ENCODE results near the gene OTUB2.

OTUB2 gene

DNA sequence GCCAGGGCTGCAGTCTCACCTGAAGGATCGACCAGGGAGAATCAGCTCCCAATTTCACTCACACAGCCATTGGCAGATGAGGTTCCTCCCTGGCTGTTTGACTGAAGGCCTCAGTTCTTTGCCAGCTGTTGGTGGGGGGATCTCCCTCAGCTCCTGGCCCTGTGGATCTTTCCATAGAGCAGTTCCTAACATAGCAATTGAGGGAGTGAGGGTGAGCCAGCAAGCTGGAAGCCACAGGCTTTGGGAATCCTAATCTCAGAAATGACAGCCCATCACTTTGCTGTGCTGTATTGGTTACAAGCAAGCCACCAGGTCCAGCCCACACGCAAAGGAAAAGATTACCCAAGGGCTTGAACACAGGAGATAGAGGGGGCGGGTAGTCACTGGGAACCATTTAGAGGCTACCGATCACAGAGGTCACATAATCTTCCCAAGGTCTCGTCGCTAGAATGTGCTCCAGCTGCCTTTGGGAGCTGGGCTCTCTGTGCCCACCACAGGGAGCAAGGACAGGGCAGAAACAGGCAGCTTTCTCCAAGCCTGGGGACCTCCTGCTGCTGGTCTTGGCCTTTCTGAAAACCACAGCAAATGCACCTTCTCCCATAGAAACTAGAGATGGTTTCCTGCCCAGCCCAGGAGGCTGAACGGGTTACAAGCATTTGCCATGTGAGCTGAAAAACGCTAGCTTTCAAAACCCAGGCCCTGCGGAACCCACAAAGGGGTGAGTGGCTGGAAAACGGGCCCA lies 4.6 kb upstream of the OTUB2 start:
- DNase-seq (ENCODE audit: low spot score): no peak

DNA sequence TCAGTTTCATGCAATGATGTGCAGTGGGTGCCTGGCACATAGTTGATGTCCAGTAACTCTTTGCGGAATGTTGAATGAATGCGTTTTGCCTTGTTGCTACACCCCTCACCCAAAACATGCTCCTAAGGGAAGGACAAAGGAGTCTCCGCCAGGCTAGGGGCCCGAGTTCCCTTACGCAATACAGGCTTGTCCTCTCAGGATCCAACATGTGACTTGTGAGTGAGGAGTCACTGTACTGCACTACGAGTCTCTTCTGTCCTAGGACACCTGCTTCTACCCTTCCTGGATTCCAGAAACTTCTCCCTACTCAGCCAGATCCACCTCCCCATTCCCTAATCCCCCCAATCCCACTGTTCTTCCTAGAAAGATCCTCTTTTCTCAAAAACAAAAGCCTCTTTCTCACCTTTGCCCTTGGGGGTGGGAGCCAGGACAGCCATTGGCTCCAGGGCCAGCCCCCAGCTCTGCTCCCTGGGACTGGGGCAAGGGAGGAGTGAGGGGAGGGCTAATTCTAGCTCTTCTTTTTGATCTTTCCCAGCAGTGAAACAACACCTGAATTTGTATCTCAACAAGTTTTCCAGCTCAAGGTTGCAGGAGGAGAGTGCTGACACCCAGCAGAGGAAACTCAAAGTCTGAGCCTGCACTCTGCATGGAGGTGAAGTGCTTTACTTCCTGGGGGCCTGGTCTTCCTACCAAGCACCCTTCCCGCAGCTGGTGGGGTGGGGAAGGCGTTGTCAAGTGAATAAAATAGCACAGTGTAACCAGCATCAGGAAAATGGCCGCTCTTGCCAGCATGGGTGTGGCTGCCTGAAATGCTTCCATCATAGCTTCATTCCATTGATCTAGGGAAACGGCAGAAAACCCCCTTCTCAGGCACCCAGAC lies 3.4 kb upstream of the OTUB2 start:
- no peak for DNase-seq (ENCODE audit: low spot score)

DNA sequence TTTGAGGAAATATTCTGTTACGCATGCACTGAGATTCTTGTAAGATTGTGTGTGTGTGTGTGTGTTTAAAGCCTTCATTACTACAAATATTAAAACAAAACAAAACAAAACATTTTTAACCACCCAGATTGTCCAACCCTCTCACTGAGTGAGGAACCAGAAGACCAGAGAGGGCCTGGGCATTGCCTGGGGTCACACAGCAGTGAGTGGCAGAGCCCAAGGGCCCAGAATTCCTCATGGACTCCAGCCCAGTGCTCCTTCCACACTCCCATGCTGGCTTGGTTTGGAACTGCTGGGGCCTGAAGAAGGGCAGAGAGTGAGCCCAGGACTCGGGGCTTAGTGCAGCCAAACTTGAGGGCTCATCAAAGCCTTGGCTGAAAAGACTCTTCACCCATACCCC lies 1.6 kb upstream of the OTUB2 start:
- DNase-seq (ENCODE audit: low spot score): no peak

DNA sequence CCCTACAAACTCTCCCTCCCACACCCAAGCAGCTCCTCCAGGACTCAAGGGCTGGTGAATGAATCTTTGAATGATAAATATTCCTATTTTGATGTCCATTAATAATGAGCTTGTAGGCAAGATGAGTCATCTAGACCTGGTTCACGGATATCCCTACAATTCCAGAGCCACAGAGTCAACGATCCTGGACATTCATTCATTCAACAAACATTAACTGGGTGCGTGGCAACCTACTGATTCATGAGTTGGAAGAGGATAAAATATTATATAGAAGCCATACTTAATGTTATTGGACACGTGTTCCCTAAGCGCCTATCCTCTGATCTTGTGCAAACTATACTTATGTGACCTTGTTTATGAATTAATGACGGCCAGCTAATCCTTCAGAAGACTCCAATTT lies 420 bp upstream of the OTUB2 start:
- no peak for DNase-seq (ENCODE audit: low spot score)

DNA sequence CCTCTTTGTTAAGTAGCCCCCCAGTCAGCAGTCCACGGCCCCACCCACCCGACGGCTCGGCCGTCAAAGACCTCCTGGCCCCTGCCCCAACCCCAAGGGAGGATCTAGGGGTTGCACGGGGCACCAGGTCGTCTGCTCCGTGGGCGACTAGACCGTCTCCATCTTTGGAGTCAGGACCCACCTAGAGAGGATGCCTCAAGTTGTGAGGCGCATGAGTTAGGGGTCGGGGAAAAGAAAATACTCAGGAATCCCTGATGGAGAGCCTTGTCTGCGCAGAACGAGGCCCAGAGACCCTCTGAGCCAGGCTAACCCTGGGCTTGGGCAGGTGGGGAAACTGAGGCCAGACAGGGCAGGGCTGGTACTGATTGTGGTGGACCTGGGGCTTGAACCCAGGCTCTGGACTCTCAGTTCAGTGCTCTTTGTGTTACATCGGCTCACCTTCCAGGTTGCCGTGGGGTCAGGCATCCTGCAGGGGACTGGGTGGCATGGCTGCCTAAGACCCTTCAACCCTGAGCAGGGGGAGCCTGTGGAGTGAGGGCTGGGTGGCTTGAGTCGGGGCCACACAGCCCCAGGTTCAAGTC lies 839 bp downstream of the OTUB2 start:
- no peak for DNase-seq (ENCODE audit: low spot score)

DNA sequence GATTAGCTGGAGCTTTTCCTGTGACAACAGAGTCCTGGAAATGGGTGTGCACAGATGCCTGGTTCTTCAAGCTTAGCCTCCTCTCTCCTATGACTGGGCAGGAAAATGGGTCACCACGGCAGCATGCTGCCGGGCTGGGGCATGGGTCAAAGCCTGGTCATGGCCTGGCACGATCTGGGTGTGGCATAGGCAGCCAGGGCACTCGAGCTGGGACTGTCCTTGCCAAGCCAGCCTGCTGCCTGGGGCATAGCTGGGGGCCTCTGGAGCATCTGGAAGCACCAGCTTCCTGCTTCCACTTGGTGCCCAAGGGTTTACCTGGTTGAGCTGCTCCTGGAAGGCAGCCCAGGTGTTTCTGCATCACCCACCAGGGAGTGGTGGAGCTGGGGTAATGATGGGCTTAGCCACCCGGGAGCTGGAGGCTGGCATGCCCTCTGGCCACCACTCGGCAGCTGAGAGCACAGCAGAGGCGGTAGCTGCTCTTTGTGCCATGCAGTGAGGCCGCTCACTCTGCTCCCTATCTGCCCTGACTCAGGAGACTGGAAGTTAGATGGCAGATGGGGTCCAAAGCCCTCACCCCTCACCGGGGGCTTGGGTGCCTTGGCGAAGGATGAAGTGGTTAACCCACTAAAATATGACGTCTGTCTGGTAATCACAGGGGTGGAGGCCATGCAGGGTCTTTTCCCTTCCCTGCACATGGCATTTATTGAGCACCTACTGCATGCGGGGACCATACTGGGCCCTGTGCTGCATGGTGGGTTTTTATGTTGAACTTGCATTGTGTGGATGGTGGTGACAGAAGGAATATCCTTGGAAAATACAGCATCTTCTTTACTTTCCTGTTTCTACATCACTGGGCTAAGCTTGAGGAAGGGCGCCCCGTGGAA lies 1.7 kb downstream of the OTUB2 start:
- no peak for DNase-seq (ENCODE audit: low spot score)

DNA sequence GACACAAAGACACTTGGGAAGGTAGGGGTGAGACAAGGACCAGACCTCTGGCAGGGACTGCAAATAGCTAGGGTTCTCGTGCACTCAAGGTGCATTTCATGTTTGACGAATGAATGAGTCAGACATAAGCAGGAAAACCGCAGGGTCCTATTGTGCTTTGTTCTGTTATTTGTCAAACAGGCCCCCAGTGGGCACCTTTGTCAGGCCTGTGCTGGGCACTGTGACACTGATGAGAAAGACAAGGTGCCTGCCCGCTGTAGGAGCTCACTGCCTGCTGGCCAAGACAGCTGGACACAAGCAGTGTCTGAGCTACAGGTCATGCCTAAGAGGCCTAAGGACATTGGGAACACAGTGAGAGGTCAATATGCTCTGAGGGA lies 2.3 kb downstream of the OTUB2 start:
- DNase-seq (ENCODE audit: low spot score): no peak

DNA sequence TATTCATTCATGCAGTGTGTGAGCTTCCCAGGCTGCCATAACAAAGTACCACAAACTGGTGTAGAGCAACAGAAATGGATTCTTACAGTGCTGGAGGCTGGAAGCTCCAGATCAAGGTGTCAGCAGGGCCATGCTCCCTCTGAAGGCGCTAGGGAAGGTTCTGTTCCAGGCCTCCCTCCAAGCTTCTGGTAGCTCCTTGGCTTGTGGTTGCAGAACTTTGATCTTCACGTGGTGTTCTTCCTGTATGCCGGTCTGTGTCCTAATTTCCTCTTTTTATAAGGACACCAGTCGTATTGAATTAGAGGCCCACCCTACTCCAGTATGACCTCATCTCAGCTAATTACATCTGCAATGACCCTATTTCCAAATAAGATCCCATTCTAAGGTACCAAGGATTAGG lies 3.1 kb downstream of the OTUB2 start:
- DNase-seq (ENCODE audit: low spot score): no peak

DNA sequence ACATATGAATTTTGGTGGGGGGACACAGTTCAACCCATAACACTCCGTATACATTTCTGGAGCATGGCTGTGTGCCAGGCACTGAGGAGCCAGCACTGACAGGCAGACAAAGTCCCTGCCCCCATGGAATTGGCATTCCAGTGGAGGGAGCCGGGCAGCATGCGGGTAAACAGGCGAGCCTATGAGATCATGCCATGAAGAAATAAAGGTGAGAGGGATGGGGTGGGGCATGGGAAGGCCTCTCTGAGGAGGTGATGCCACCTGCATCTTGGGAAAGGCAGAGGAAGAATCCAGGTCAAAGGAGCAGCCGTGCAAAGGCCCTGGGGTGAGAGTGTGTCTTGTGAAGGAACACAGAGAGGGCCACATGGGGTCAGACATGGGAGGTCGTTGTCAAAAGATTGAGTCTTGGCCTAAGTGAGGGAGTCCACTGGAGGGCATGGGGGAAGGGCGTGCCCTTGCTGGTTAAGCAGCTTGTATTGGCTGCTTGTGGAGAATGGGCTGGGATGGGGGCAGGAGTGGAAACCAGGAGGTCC lies 3.6 kb downstream of the OTUB2 start:
- DNase-seq (ENCODE audit: low spot score): no peak

DNA sequence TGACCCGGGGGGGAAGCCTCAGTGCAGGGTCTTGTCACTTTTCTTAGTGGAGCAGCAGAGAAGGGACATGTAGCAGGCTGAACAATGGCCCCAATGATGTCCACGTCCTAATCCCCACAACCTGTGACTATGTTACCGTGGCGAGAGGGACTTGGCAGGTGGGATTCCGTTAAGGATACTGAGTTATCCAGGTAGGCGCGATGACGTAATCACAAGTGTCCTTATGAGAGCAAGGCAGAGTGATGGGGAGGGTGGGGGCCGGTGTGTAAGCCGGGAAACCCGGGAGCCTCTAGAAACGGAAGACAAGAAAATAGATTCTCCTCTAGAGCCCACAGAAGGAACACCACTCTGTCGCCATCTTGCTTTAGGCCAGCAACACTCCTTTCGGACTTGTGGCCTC lies 4.4 kb downstream of the OTUB2 start:
- DNase-seq (ENCODE audit: low spot score): no peak

DNA sequence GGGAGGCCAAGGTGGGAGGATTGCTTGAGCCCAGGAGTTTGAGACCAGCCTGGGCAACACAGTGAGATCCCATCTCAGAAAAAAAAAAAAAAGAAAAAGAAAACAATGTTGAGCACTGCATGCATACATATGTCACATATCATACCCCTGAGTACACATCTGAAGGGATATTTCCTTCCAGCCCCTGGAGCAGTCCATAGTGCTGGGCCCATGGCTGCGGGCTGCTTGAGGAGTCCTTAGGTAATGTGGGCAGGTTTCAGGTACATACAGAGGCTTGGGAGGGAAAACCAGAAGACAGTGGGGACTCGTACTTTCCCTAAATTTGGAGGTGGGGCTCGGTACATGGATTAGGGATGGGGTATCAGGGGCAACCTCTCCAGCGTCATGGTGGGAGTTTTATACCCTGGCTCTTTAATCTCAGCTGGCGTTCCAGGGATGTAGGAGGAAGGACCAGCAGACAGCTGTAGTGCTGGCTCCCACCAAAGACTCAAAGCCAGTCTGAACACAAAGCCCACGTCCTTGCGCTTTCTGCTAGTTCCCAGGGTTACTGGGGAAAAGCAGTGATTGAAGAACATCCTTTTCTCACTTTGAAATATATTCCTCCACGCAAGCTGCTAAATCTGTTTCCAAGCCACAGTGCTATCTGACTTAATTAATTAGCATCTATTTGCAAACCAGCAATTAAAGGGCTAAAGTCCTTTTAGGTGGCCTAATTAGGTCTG lies 5.2 kb downstream of the OTUB2 start:
- peak; percentile 60 for DNase-seq (ENCODE audit: low spot score)

DNA sequence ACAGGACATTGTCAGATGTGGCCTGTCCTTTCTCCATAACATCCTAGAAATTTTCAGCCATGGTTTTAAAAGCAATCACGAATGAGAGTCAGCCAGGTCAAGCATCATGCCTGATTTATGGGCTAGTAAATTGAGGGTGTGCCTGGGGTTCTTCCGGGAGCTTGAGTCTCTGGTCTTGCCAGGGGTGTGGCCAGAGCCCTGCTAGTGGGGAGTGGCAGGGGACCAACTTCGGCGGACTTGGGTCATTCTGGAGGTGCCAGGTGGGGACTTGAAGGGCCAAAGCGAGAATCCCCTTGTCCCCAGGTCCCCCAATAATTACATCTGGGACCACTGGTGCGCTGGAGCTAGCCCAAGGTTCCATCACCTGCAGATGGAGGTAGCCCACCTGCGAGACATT lies 5.7 kb downstream of the OTUB2 start:
- DNase-seq (ENCODE audit: low spot score): no peak

DNA sequence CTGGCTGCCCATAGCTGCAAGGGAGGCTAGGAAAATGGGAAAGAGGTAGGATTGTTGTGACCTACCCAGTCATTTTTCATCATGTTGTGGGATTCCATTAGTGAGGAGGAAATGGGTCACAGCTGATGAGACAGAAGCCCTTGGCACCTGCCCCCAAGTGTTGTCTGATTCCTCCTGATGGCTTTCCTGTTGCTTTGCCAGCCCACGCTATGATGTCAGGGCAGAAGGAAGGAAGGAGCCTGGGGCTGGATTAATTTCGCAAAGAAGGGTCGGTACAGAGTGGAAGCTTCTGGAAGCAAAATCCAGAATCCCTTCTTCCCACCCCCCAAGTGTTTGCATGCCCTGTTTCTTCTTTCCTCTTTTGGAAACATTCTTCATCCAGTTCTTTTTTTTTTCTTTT lies 8.7 kb downstream of the OTUB2 start:
- DNase-seq (ENCODE audit: low spot score): no peak

DNA sequence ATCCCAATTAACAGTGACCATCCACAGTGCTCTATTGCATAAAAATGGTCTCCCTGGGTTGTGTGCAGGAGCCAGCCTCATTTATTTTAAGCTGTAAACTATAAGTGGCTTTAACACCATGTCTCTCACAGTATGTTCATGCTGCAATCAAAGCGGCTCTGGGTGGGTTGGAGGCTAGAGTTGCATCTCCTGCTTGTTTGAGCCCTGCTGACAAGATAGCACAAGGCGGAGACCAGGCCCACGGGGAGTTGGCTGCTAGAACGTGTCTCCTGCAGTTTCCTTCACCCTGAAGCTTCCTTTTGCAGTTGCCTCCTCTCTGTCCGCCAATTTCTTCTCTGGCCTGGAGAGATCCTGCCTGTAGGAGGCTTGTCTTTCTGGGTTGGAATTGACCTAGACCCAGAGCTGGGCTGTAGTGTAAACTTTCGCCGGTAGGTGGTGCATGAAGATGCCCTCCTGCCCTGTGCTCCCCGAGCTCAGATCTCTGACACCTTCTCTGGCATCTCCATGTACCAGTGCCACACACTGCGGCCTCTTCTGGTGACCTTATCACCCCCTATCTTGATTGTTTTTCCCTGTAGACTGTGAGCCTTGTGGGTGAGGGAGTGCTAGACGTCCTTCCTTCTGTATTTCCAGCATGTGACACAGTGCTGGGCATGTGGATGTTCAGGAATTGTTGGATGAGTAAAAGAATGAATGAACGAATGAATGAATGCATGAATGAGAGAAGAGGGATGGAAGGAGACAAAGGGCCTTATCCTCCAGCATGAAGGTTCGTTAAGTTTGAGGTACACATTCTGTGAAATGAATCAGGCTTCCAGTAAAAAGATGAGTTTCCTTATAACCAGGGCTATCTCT lies 10.4 kb downstream of the OTUB2 start:
- peak; percentile 68 for DNase-seq (ENCODE audit: low spot score)

DNA sequence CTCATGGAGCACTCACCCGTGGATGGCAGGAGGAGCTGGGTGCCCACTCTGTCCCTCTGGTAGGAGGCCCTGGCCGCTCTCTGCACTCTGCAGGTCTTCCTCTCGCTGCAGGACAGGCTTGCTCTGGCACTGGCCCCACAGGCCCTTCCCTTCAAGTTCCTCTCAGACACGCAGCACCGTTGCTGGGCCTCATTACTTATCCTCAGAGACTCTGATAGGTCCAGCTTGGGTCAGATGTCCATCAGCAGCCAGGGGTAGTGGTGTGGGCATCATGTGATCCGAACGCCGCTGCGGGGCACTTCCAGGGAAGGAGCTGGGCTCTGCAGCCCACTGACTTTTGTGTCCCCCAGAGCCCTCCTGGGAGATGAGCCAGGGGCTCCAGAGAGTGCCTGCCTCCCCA lies 11.8 kb downstream of the OTUB2 start:
- DNase-seq (ENCODE audit: low spot score): no peak

DNA sequence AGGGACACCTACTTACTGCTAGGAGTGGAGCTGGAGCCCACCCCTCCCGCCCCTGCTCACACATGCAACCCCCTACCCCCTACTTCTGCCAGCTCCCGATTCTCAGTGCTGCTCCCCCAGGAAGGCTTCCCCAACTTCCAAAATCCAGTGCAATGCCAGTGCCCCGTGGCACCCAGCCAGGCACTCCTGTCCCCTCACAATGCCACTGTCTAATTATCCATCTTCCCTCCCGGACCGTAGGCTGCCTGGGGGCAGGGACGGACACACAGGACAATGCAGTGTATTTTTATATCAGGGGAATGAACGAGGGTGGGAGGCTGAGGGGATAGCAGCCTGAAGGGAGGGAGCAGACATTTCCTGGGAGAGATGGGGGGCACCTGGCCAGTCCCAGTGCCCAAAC lies 12.4 kb downstream of the OTUB2 start:
- DNase-seq (ENCODE audit: low spot score): no peak

DNA sequence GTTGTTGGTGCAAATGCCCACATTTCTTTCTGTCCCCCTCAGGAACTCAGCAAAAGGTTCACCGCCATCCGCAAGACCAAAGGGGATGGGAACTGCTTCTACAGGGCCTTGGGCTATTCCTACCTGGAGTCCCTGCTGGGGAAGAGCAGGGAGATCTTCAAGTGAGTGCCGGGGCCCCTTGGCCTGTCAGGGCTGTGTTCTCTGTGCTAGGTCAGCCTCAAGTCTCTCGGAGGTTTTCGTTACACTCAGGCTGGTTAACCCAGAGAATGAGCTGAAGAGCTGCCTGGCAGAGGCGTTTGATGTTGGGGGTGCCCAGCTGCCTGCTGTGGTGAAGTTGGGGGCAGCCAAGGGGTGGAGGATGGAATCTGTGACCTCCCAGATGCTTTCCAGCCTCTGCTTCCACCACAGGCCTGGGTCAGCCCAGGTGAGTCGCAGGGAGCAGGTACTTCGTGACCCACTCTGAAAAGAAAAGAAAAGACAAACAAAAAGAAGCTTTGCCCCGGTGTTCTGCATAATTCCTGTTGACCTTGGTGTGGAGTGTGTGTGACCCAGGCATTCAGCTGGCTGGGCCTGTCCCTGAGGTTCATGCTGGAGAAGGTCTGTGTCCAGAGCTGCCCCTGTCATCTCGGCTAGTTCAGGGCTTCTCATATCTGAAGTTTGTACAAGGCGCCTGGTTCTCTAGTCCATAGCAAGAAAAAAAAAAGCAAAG lies 12.9 kb downstream of the OTUB2 start:
- no peak for DNase-seq (ENCODE audit: low spot score)

DNA sequence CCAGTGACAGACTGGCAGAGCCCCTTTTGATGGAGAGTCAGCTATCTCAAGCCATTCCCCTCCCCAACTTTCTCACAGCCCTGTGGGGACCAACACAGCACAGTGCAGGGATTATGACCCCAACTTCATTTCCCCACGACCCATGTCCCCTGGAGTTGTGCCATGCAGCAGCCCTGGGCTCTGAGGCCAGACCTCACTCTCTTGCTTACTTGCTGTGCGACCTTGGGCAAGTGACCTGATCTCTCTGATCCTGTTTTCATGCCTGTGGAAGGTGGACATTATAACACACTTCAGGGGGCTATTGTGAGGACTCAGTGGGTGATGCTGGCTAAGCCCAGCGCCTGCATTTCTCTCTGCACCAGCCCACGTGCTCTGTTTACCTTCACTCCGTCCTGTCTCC lies 14.1 kb downstream of the OTUB2 start:
- DNase-seq (ENCODE audit: low spot score): no peak

DNA sequence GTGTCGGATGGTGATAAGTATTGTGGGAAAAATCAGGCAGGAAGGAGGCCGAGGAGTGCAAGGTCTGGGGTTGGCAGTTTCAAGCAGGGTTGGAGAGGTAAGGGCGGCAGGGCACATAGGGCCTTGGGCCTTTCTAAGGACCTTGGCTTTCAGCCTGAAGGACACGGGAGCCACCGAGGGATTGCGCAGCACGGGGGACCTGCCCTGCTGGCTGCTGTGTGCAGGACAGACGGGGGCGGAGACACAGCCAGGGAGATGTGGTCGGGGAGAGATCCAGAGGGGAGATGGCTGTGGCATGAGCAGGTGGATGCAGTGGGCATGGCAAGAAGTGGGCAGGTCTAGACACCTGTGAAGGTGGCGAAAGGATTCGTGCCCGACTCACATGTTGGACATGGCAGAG lies 14.7 kb downstream of the OTUB2 start:
- DNase-seq (ENCODE audit: low spot score): no peak

Measured in Ammon's horn (tissue), 1 donor.